ENCODE data around the gene SLC12A7. TPM values are rescaled to one million over a fixed set of nuclear protein-coding genes. Genes with fewer than 3 reads are reported as not detected.

Gene SLC12A7
- total RNA-seq, 1 donor from 2014 or later, result 80.8 TPM

DNA sequence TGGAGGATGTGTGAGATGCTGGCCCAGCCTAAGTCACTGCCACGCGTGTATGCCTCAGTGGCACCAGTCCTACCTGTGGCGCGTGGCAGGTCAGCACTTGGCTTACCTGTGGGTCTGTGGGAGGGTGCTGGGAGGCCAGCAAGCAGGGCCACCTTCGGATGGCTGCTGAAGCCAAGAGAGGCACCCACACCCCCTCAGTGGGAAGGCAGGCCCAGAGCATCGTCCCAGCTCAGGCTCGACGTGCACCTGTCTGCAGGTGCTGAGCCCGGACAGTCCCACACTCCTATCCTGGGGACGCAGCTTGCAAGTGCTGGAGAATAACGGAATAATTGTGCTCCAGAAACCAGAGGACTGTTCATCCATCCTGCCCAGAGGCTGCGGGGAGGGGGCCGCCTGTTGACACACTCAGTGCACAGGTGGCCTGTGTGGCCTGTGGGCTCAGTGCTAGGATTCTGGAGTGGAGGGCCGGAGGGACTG lies 79.3 kb downstream of the SLC12A7 start:
- no peaks in the 10 kb centered on the region for H3K27me3 Mint-ChIP-seq

DNA sequence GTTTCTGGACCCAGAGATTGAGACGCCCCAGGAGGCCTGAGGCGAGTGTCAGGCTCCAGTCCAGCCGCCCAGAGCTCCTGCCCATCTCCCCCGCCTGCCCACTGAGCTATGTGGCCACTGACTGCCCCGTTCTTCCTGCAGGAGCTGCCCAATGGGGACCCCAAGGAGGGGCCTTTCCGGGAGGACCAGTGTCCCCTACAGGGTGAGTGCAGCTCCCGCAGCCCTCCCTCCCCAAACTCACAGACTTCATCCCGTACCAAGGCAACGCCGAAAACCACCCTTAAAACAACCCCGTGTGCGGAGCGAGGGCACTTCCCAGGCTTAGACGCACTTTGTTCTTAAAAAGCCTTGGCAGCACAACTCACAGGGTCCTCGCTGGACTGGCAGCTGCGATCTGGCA lies 79.9 kb downstream of the SLC12A7 start:
- Mint-ChIP-seq H3K9me3 (ENCODE audit: low read depth) (no peaks in the 10 kb centered on the region), H3K36me3 (ENCODE audit: insufficient read depth) (peaks cover 5% of the 10 kb centered on the region), H3K27ac (no peak overlapping the region), H3K27me3 (no peaks in the 10 kb centered on the region), H3K4me3 (ENCODE audit: low read depth) (no peak overlapping the region), H3K4me1 (ENCODE audit: low read depth) (no peaks in the 10 kb centered on the region)
- TF ChIP-seq, protein P1, sequence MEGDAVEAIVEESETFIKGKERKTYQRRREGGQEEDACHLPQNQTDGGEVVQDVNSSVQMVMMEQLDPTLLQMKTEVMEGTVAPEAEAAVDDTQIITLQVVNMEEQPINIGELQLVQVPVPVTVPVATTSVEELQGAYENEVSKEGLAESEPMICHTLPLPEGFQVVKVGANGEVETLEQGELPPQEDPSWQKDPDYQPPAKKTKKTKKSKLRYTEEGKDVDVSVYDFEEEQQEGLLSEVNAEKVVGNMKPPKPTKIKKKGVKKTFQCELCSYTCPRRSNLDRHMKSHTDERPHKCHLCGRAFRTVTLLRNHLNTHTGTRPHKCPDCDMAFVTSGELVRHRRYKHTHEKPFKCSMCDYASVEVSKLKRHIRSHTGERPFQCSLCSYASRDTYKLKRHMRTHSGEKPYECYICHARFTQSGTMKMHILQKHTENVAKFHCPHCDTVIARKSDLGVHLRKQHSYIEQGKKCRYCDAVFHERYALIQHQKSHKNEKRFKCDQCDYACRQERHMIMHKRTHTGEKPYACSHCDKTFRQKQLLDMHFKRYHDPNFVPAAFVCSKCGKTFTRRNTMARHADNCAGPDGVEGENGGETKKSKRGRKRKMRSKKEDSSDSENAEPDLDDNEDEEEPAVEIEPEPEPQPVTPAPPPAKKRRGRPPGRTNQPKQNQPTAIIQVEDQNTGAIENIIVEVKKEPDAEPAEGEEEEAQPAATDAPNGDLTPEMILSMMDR (IDR thresholded peaks at IDR 0.05; ENCODE audit: unreplicated experiment), result no peak
- DNase-seq (ENCODE audit: low spot score, unreplicated experiment), result no peak

More for the DNA sequence above, 79.3 kb downstream of the SLC12A7 start:
- no peak overlapping the region for H3K27ac Mint-ChIP-seq
- H3K4me1 Mint-ChIP-seq (ENCODE audit: low read depth), result no peaks in the 10 kb centered on the region
- no peaks in the 10 kb centered on the region for H3K9me3 Mint-ChIP-seq (ENCODE audit: low read depth)
- peaks cover 5% of the 10 kb centered on the region for H3K36me3 Mint-ChIP-seq (ENCODE audit: insufficient read depth)
- no peak for DNase-seq (ENCODE audit: low spot score, unreplicated experiment)
- TF ChIP-seq, protein P1 (IDR thresholded peaks at IDR 0.05; ENCODE audit: unreplicated experiment), result no peak
- H3K4me3 Mint-ChIP-seq (ENCODE audit: low read depth), result no peak overlapping the region

DNA sequence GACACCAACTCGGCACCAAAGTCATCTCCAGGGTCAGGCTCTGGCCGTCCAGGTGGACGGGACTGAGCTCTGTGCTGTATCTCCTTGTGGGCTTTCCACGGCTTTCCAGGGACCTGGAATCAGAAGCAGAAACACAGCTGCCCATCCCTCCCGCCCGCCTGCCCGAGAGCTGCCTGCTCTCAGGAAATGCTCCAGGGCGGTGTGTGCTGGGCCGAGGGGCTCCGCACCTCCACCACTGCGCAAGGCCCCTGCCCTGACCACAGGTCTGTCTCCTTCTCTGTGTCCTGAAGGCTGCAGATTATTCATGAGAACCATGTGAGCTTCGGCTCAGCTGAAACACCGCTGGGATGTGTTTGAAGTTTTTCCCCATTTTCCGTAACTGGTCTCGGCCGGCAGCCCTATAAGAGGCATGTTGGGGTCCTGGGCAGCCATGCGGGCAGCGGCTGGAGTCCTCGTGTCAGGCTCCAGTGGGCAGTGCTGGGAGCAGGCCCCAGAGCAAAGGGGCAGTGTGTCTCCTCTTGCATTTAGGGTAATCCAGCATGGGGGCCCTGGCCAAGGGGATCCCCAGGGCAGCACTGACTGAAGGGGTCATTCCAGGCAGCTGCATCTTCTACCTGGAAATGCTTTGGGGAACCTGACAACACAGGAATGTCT lies 80.4 kb downstream of the SLC12A7 start:
- H3K4me1 Mint-ChIP-seq (ENCODE audit: low read depth), result no peaks in the 10 kb centered on the region
- no peaks in the 10 kb centered on the region for H3K9me3 Mint-ChIP-seq (ENCODE audit: low read depth)
- no peaks in the 10 kb centered on the region for H3K27me3 Mint-ChIP-seq
- H3K27ac Mint-ChIP-seq, result no peak overlapping the region
- H3K36me3 Mint-ChIP-seq (ENCODE audit: insufficient read depth), result peaks cover 5% of the 10 kb centered on the region
- no peak for DNase-seq (ENCODE audit: low spot score, unreplicated experiment)
- TF ChIP-seq, protein P1 (IDR thresholded peaks at IDR 0.05; ENCODE audit: unreplicated experiment), result no peak
- H3K4me3 Mint-ChIP-seq (ENCODE audit: low read depth), result no peak overlapping the region

DNA sequence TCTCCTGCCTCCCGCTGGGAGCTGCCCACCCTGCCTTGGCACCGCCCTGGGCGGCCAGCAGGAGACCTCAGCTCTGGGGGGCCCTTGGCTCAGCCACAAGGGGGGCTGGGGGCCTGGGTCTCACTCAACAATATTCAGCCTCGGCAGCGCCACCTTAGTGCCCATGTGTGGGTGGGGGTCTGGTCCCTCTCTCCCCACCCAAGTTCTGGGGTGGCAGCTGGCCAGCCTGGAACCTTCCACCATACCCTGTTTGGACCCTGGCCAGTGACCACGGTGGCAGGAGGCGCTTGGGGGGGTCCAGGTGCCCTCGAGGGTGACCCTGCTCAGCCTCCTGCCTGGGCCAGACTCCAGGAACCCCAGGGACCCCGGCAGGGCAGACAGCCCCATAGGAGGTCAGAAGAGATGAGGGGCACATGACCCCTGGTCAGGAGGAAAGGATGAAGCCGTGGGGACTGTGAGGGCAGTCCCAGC lies 81.0 kb downstream of the SLC12A7 start:
- Mint-ChIP-seq H3K9me3 (ENCODE audit: low read depth) (no peaks in the 10 kb centered on the region), H3K4me3 (ENCODE audit: low read depth) (no peak overlapping the region), H3K27ac (no peak overlapping the region), H3K27me3 (no peaks in the 10 kb centered on the region), H3K36me3 (ENCODE audit: insufficient read depth) (peaks cover 5% of the 10 kb centered on the region), H3K4me1 (ENCODE audit: low read depth) (no peaks in the 10 kb centered on the region)
- no peak for DNase-seq (ENCODE audit: low spot score, unreplicated experiment)
- TF ChIP-seq, protein P1 (IDR thresholded peaks at IDR 0.05; ENCODE audit: unreplicated experiment), result no peak

DNA sequence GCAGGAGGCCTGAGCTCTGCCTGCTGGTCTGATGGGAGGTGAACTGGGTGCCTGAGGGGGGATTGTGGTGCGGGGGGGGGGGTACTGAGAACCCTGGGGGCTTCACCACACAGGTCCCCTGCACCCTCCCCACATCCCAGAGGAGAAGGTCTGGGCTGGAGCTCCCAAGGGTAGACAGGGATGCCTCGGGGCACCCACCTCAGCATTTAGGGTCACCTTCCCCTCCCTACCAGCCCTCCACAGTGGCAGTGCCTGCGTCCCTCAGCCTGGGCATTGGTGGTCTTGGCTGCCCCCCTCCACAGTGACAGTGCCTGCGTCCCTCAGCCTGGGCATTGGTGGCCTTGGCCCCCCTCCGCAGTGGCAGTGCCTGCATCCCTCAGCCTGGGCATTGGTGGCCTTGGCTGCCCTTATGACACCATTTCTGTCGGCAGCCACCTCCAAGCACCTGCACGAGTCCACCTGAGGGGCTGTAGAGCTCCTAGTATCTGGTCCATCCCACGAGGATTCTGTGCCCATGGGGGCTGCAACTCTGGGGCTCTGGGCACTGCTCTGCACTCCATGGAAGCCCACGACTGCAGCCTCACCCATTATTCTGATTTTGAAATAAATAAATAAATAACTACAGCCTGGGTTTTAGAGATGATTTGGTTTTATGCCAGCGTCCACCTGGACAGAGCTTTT lies 81.8 kb downstream of the SLC12A7 start:
- no peaks in the 10 kb centered on the region for H3K9me3 Mint-ChIP-seq (ENCODE audit: low read depth)
- H3K36me3 Mint-ChIP-seq (ENCODE audit: insufficient read depth), result peaks cover 4% of the 10 kb centered on the region
- H3K27ac Mint-ChIP-seq, result no peak overlapping the region
- no peak overlapping the region for H3K4me3 Mint-ChIP-seq (ENCODE audit: low read depth)
- H3K27me3 Mint-ChIP-seq, result no peaks in the 10 kb centered on the region
- TF ChIP-seq, protein P1 (IDR thresholded peaks at IDR 0.05; ENCODE audit: unreplicated experiment), result no peak
- DNase-seq (ENCODE audit: low spot score, unreplicated experiment), result no peak
- H3K4me1 Mint-ChIP-seq (ENCODE audit: low read depth), result no peaks in the 10 kb centered on the region
